ENCODE results near the gene TMEM125.

The TMEM125 gene

DNA sequence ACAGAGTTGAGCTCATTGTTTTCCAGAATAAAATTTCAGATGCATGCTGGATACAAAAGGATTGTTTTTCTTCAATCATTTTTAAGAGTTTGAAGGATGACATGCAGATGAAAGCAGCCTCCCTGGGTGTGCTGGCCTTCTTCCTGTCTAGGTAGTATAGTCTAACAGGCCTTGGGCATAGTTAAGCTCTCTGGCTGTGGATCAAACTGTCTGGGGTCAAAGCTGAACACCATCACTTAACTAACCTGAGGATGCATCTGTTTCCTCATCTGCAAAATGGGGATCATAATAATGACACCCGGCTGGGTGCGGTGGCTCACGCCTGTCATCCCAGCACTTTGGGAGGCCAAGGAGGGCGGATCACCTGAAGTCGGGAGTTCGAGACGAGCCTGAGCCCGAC is 25.0 kb downstream of the TMEM125 start:
- no peak for DNase-seq

GRCh38 chr1:43296207-43296606 is 26.4 kb downstream of the TMEM125 start:
- no peak for DNase-seq

DNA sequence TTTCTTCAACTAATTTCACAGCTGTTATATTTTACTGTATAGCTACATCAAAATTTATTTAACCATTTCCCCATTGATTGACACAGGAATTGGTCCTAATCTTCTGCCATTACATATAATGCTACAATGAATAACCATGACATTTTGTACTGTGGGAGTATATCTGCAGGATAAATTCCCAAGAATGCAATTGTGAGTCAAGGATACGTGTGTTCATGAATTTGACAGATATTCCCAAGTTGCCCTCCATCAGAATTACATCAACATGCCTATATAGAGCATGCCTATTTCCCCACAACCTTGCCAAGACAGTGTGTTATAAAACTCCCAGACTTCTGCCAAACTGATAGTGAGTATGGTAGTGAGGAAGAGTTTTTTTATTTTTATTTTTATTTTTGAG is 28.3 kb downstream of the TMEM125 start:
- no peak for DNase-seq

GRCh38 chr1:43299101-43299500 is 29.3 kb downstream of the TMEM125 start:
- DNase-seq, result no peak

- DNase-seq, result no peak
These were observed 30.8 kb downstream of the TMEM125 start, which contains the start of gene TIE1 for GRCh38 chr1:43300378-43301094. TSS of gene TIE1 (plus strand) at chr1:43300982. CDS start at chr1:43301072, 90 bp downstream.

GRCh38 chr1:43302201-43302600 is 32.4 kb downstream of the TMEM125 start:
- DNase-seq, result no peak

GRCh38 chr1:43302721-43303470 is 33.1 kb downstream of the TMEM125 start:
- no peak for DNase-seq

DNA sequence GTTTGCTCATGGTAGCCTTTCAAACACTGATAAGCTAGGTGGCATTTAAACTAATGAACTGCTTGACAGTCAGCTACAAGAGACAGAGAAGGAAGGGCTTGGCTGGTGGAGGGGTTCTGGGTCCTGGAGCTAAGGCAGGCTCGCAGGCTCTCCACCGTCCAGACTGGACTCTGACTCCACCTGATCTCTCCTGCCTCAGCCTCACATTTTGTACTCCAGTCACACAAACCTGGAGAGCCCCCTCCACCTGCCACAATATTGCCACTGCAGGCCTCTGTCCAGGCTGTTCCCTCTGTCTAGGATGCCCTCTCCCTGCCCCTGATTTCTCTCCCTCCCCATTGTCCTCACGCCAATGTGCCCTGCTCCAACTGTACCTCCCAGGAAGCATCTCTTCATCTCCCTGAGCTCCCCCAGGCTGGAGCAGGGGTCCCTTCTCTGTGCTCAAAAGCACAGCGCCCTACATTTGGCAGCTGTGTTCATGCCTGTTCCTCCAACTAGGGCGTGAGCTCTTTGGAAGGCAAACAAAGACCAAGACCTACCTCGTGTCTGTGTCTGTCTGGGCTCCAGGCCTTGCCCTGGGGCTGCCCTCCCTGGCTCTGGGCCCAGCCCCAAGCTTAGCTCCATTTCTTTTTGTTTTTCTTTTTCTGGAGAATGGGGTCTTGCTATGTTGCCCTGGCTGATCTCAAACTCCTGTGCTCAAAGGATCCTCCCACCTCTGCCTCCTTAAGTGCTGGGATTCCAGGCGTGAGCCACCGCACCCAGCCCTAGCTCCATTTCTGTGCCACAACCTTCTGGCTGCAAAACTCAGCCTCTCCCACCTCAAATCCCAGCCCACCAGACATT is 33.9 kb downstream of the TMEM125 start:
- no peak for DNase-seq

GRCh38 chr1:43304314-43304681 is 34.5 kb downstream of the TMEM125 start:
- no peak for DNase-seq

DNA sequence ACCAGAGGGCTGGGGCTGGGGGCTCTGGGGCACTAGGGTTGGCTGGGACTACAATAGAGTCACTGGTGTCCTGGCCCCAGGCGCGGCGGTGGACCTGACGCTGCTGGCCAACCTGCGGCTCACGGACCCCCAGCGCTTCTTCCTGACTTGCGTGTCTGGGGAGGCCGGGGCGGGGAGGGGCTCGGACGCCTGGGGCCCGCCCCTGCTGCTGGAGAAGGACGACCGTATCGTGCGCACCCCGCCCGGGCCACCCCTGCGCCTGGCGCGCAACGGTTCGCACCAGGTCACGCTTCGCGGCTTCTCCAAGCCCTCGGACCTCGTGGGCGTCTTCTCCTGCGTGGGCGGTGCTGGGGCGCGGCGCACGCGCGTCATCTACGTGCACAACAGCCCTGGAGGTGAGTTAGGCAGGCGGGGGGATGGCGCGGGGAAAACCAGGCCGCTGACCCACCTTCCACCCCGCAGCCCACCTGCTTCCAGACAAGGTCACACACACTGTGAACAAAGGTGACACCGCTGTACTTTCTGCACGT is 35.1 kb downstream of the TMEM125 start:
- no peak for DNase-seq

- no peak for DNase-seq
These were observed 35.7 kb downstream of the TMEM125 start for GRCh38 chr1:43305461-43305860.

DNA sequence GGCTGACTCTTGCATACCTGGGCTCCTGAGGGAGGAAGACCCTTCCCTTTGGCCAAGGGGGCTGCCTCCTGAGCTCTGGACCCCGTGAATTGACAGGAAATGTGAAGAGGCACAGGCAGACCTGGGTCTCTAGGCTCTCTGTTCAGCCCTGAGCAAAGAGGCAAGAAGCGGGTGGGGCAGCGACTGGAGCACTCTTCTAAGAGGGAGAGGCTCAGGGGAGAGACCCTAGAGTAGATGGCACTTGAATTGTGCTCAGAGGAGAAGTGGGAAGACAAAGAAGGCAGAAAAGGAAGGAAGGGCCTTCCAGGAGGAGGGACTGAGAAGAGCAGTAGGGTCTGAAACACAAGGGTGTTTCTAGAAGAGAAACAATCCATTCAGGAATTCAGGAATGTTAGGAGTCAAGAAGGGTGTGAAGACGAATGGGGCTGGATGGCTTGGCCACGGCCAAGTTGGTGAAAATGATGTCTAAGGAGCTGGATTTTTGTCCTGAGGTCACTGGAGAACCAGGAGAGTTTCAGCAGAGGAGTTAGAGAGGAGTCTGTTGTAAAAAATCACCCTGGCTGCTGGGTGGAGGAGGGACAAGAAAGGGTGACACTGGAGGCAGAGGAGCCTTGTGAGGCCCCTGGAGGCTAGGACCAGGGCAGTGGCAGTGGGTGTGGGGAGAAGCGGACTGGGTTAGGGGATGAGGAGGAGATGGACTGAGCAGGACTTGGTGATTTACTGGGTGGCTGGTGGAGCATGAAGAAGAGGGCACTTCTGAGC is 36.3 kb downstream of the TMEM125 start:
- no peak for DNase-seq

DNA sequence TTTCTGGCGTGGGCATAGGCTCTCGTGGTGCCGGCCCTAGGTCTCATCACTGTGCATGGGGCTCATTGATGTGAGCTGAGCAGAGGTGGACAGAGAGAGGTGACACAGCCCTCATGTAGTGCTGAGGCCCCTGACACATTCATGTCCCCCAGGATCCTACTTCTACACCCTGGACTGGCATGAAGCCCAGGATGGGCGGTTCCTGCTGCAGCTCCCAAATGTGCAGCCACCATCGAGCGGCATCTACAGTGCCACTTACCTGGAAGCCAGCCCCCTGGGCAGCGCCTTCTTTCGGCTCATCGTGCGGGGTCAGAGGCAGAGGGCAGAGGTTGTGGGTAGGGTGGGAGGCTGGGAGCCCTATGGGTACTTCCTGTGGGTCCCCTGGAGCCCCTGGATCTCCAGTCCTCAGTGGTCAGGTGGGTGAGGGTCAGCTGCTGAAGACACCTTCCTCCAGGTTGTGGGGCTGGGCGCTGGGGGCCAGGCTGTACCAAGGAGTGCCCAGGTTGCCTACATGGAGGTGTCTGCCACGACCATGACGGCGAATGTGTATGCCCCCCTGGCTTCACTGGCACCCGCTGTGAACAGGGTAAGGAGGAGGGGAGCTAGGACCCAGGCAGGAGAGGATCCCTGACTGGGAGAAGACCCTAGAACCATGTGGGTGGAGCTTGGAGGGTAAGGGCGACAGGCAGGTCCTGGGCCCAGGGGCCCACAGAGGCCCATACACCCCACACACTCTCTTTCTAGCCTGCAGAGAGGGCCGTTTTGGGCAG is 37.1 kb downstream of the TMEM125 start:
- DNase-seq, result no peak

- DNase-seq, result no peak
These were observed 37.8 kb downstream of the TMEM125 start for GRCh38 chr1:43307458-43308158.

GRCh38 chr1:43308635-43309404 is 39.0 kb downstream of the TMEM125 start:
- DNase-seq, result no peak

GRCh38 chr1:43309405-43310025 is 39.7 kb downstream of the TMEM125 start:
- no peak for DNase-seq

GRCh38 chr1:43311521-43311920 is 41.7 kb downstream of the TMEM125 start:
- no peak for DNase-seq

DNA sequence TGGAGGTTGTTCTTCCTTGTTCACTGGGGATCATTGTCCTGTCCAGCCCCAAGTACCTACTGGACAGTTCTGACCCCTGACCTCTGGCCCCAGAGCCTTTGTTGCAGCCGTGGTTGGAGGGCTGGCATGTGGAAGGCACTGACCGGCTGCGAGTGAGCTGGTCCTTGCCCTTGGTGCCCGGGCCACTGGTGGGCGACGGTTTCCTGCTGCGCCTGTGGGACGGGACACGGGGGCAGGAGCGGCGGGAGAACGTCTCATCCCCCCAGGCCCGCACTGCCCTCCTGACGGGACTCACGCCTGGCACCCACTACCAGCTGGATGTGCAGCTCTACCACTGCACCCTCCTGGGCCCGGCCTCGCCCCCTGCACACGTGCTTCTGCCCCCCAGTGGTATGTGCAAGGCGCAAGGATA is 42.4 kb downstream of the TMEM125 start:
- no peak for DNase-seq

DNA sequence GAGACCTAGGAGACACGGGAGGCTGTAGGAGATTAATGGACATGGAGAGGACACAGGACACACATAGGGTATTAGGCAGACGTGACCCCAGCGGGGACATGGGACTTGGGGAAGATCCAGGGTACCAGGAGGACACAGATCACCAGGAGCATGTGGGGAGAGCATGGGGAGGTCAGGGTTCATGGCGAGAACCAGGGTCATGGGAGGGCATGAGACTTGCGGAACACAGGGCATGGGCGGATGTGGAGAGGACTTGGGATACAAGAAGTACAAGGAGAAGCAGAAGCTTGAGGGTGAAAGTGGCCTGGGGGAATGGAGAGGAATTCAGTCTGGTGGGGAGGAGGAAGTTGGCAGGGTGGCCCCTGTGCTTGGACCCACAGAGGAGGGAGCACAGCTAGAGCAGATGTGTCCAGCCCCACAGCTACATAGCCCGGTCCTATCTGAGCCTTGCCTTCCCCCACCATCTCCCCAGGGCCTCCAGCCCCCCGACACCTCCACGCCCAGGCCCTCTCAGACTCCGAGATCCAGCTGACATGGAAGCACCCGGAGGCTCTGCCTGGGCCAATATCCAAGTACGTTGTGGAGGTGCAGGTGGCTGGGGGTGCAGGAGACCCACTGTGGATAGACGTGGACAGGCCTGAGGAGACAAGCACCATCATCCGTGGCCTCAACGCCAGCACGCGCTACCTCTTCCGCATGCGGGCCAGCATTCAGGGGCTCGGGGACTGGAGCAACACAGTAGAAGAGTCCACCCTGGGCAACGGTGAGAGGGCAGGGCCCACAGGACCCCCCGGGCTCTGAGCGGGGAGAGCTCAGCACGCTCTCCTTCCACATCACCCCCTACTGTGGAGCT is 43.1 kb downstream of the TMEM125 start:
- no peak for DNase-seq

All from DMS53 (cell line).